Measurements from ENCODE around the gene PPP1R13L.
"Not testable (repeated sequence)": the region's sequence is repeated elsewhere in the genome, so short reads cannot be mapped to it uniquely, and the experiment has no call there.

The PPP1R13L gene

DNA sequence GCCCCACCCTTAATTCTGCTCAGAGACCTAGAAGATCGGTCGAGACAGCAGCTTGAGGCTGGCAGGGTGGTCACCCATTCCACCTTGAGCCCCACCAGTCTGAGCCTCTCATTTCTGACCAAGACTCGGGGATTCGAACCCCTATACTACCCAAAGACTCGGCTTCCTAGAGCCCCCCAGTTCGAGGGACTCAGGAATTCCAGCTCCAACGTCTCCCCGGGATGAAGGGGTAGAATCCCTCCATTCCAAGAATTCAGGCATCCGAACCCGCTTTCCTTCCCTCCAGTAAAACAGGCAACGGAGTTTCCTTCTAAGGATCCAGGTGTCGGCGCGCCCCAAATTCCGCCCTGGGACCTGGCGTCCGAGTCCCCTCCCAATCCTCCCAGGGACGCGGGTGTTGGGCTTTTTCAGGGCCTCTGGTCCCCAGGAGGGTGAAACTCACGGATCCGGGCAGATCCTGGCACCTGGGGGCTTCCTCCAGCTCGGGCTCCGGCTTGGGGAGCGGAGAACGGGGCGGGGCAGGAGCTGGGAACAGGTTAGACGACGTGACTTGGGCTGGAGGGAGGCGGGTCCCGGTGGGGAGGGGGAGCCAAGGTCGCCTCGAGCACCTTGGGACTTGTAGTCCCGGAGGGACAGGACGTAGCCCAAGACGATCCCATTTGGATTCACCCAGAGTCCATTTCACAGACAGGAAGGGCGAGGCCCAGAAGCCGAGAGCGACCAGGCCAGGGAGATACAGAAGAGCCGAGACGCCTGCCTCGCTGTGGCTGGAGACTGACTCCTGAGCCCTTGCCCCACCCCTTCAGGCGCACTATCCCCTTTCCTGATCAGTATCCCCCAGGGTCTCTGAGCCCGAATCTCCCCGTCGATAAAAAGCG lies at the start of gene PPP1R13L:
PPP1R13L (minus strand) TSS at position 513 of the 878 bp plus-strand sequence. CDS start 6,751 bp downstream, outside the sequence.
- DNase-seq = peak; percentile 61

DNA sequence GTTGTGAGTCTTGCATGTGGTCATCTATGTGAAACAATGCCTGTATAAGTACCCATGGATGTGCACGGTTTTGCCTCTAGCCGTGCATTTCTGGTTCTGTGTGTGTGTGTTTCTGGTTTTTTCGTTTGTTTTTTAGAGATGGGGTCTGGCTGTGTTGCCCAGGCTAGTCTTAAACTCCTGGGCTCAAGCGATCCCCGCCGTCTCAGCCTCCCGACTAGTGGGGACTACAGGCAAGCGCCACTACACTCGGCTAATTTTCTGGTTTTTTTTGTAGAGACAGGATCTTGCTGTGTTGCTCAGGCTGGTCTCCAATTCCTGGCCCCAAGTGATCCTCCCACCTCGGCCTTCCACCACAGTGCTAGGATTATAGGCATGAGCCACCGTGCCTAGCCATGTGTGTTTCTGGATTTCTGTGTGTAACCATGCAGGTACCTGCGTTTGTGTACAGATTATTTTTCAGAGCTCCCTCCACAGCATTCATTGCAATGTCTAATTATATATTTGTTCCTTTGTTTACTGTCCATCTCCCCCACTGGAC lies 47.0 kb upstream of the PPP1R13L start:
- DNase-seq (no peak), ATAC-seq (no peak)

More for the DNA sequence above, at the start of gene PPP1R13L:
- no peak for ATAC-seq

GRCh38 chr19:45451131-45451849 lies 46.4 kb upstream of the PPP1R13L start:
- peak; percentile 24 for ATAC-seq
- DNase-seq = peak; percentile 52

- ATAC-seq (peak; percentile 12), DNase-seq (no peak)
Observed at GRCh38 chr19:45450012-45450333, 45.1 kb upstream of the PPP1R13L start.

DNA sequence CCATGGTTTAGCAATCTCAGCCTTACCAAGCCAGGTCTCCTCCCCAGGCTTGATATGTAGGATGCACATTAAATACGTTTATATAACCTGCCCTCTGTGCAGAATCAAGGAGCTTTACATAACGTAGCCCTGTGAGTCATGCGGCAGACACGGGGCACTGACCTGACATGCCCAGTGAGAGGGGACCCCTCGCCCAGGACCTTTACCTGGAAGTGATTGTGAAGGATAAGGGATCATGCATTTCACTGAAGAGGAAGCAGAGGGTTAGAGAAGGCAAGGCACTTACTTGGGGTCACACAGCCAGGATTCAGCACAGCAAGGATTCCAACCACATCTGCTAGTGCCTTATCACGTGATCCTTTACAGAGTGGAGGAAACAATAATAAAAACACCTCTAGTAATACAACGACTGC lies 44.0 kb upstream of the PPP1R13L start:
- ATAC-seq = no peak

DNA sequence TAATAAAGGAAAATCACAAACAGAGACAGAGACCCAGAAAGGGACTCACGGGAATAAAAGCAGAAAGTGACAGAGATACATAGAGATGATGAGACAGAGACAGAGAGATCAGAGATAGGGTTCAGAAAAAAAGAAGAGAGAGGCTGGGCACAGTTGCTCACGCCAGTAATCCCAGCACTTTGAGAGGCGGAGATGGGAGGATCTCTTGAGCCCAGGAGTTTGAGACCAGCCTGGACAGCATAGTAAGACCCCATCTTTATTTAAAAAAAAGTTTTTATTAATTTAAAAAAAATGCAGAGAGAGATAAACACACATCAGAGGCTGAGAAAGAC lies 43.5 kb upstream of the PPP1R13L start:
- no peak for DNase-seq
- no peak for ATAC-seq

More for the DNA sequence above, 44.0 kb upstream of the PPP1R13L start:
- no peak for DNase-seq

DNA sequence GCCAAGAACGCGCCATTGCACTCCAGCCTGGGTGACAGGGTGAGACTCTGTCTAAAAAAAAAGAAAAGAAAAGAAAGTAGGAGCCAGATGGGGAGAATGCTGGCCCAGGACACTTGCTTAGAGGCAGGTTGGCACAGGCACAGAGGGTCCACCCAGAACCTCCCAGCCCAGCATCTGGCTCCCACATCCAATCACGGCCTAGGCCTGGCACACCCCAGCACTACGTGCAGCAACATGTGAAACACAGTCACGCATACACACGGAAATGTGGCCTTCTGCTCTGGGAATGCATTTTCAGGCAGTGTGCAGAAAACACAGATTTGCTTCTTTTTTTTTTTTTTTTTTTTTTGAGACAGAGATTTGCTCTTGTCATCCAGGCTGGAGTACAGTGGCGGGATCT lies 42.1 kb upstream of the PPP1R13L start:
- ATAC-seq (no peak), DNase-seq (no peak)

DNA sequence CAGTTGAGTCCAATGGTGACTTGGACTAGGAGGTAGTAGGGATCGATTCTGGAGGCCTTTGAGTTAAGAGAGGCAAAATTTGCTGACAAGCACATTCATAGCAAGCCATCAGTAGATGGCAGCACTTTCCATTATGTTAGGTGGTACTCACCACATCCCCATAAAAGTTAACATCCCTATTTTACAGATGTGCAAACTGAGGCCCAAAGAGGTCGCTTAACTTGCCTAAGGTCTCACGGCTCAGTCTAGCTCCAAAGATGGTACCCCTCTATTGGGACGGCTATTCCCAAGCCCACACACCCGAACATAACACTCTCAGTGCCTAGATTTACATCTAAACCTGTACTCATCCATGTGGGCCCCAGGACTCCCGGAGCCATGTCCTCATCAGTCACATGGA lies 41.4 kb upstream of the PPP1R13L start:
- ATAC-seq = no peak
- no peak for DNase-seq

- ATAC-seq (no peak), DNase-seq (no peak)
Observed at GRCh38 chr19:45445139-45445538, 40.3 kb upstream of the PPP1R13L start.

DNA sequence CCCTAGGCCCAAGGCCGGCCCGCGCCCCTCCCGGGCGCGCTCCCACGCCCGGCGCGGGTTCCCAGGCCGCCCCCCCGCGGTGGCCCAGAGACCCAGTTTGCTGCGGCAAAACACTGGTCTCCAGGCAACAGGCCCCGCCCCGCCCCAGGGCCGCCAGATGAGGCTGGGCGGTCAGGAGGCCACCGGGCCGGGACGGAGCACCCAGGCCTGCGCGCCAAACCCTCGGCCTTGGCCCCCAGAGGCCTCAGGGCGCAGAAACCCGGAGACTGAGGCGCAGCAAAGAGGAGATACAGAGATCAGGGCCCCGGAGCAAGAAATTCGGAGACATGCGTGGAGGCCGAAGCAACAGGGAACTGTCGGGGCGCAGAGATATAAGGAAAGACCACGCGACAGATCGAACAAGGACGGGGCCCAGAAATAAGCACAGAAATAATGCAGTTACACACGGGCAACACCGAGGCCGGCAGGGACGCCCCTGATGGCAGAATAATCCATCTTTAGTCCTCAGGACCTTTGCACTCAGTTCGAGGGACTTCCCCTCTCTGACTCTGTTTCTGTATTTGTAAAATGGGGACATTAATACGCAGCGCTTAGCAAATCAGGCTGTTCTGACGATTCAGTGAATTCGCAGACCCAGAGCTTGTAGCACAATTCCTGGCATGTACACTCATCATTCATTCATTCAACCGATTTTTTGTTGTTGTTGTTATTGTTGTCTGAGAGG lies 39.6 kb upstream of the PPP1R13L start:
- ATAC-seq (peak; percentile 53), DNase-seq (peak; percentile 88)

GRCh38 chr19:45443462-45444317 lies 38.8 kb upstream of the PPP1R13L start:
- DNase-seq (peak; percentile 73), ATAC-seq (peak; percentile 33)

DNA sequence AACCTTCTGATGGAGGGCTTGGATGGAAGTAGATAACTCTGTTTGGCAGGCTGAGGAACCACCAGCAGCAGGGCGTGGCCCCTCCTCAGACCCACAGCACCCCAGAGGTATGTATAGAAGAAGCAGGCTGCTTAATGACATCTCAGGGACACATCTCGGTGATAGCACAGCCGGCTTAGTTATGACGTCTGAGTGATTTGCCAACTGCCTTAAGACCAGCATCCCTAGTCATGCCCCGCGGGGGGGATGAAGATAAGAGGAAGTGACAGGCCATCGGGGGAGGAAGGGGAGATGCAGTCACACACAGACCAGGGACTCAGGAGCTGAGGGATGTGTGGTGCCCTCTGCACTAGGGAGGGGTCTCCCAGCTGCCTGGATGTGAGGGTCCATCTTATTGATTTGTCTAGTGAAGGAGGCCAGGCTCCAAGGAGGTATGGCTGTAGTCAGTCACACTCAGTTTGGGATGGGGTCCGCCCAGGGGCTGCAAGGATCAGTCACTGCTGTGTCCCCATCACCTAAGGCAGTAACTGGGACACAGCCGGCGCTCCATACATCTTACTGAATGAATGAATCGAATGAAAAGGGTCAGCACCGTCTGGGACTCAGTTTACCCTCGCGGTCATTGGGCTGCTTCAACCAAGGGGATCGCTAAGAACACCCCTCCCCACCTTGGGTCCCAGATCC lies 38.1 kb upstream of the PPP1R13L start:
- ATAC-seq = peak; percentile 7
- DNase-seq = peak; percentile 57

DNA sequence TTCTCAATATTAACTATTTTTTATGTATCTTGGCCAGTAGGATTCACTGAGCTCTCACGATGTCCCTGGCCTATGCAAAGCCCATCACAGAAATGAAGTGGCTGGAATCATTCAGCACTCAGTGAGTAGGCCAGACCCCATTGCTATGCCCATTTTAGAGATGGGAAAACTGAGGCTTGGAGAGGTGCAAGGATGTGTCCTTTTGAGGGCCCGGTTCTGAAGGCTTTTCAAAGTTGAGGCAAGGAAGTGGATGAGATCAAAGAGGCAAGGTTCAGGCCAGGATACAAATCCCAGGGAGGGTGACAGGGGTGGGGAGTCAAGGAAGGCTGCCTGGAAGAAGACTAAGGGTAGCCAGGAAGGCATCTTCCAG lies 37.5 kb upstream of the PPP1R13L start:
- DNase-seq (no peak), ATAC-seq (no peak)

GRCh38 chr19:45440873-45441654 lies 36.2 kb upstream of the PPP1R13L start:
- DNase-seq (no peak), ATAC-seq (no peak)

DNA sequence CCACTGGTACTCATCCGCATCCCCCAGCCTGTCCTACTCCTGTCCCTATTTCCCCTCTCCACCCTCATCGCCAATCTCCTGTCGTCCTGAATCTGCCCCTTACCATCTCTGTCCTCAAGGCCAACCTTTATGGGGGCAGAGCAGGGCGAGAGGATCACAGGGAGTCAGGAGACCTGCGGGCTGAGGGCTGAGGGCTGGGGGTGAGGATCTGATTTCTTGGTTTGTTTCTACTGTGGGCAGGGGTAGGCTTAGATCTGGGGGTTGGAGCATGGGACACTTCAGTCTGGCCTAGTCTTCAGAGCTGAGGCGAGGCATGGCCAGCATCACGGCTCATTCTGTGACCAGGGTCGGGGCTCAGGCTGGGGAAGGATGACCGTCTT lies 35.4 kb upstream of the PPP1R13L start:
- DNase-seq (no peak), ATAC-seq (no peak)

DNA sequence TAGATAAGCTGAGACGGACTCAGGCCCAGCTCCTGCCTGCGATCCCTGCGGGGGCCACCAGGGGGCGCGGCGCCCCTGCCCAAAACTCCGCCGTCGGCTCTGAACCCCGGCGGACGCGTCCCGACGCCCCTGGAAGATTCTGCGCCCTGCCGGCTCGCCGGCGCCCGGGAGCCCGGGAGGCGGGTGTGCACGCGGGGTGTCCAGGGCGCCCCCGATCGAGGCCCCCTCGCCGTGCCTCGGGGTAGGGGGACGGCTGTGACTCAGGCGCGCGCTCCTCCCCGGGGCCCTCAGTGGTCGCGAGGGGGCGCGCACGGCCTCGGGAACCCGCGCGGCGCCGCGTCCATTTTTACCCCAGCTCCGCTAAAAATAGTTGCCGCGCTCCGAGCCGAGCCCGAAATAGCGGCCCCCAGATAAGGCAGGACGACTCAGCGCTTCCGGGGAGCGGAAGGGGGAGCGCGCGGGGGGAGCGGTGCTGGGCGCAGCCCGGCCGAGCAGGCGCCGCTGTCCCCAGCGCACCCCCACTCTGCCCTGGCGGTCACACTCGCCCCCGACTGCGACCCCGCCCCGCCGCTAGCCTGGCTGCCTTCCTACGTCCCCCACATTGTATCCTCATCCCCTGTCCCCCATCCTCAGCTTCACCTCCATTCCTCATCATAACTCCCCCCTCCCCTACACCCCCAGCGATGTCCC lies 34.8 kb upstream of the PPP1R13L start:
- DNase-seq (peak; percentile 87), ATAC-seq (peak; percentile 68)

GRCh38 chr19:45439190-45439568 lies 34.3 kb upstream of the PPP1R13L start:
- ATAC-seq (no peak), DNase-seq (no peak)

DNA sequence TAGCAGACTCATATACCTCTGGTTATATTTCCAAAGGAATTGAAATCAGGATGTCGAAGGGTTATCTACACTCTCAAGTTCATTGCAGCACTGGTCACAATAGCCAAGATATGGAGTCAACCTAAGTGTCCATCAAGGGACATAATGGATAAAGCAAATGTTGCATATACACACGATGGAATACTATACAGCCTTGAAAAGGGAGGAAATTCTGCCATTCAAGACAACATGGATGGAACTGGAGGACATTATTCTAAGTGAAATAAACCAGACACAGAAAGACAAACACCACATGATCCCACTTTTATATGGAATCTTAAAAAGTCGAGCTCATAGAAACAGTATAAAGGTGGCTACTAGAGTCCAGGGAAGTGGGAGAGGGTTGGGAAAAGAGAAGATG lies 32.5 kb upstream of the PPP1R13L start:
- DNase-seq (no peak), ATAC-seq (no peak)

DNA sequence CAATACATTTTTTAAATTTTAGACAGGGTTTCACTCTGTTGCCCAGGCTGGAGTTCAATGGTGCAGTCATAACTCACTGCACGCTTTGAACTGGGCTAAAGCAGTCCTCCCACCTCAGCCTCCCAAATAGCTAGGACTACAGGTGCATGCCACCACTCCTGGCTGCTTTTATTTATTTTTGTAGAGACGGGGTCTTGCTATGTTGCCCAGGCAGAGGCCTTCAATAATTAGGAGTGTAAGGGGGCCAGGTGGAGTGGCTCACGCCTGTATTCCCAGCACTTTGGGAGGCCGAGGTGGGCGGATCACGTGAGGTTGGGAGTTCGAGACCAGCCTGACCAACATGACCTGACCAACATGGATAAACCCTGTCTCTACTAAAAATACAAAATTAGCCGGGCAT lies 27.7 kb upstream of the PPP1R13L start:
- not testable (repeated sequence) for DNase-seq, ATAC-seq

DNA sequence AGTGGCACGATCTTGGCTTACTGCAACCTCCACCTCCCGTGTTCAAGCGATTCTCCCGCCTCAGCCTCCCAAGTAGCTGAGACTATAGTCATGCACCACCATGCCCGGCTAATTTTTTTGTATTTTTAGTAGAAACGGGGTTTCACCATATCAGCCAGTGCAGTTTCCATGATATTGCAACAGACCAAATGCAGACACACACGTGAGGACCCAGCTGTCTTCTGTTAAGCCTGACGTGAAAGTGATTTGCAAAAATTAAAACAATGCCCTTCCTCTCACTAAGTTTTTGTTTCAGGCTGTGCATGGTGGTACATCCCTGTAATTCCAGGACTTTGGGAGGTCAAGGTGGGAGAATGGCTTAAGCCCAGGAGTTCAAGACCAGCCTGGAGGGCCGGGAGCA lies 26.1 kb upstream of the PPP1R13L start:
- ATAC-seq, DNase-seq: not testable (repeated sequence)
